OCI-LY3 (cell line): ENCODE measurements around the gene MFRP.

ENCODE experiments used
- H2AFZ ChIP-seq: fragments of 200-600, 300-600 bp; shearing (Covaris generic); 2 replicates; pipeline ENCODE4 v1.6.0; 2014; ENCODE audit warnings: antibody characterized with exemption, low read depth, low read length
- H3K27ac ChIP-seq: fragments of 200-600, 300-600 bp; sonication (generic); 2 replicates; pipeline ENCODE4 v1.5.1; 2014; ENCODE audit warnings: mild to moderate bottlenecking, low read length, moderate library complexity, mixed read lengths
- H3K27me3 ChIP-seq: fragments of 200-600, 300-600 bp; sonication (generic); 2 replicates; pipeline ENCODE4 v1.6.1; 2014; ENCODE audit warnings: low read depth, low read length, mixed read lengths
- H3K36me3 ChIP-seq: fragments of 200-600, 300-600 bp; sonication (generic); replicated peaks from 2 replicates; pipeline ENCODE3; 2014; ENCODE audit warnings: low read depth, low read length, mixed read lengths
- H3K4me1 ChIP-seq: fragments of 300-600, 200-600 bp; sonication (generic); 2 replicates; pipeline ENCODE4 v1.6.1; 2014; ENCODE audit warnings: low read length, mixed read lengths
- H3K4me2 ChIP-seq: fragments of 200-600, 300-600 bp; sonication (generic); 2 replicates; pipeline ENCODE4 v1.6.1; 2014; ENCODE audit warnings: low read length, mixed read lengths
- H3K4me3 ChIP-seq: fragments of 300-600, 200-600 bp; sonication (generic); 2 replicates; pipeline ENCODE4 v1.5.1; 2014; ENCODE audit warnings: antibody characterized with exemption, mild to moderate bottlenecking, low read length, moderate library complexity
- H3K79me2 ChIP-seq: fragments of 300-600, 200-600 bp; shearing (Covaris generic); 2 replicates; pipeline ENCODE4 v1.6.1; 2014; ENCODE audit warnings: mild to moderate bottlenecking, low read length, mixed read lengths
- H3K9ac ChIP-seq: fragments of 300-600, 200-600 bp; shearing (Covaris generic); 2 replicates; pipeline ENCODE4 v1.6.0; 2014; ENCODE audit warnings: mild to moderate bottlenecking, low read length, moderate library complexity
- H3K9me3 ChIP-seq: fragments of 200-600, 300-600 bp; shearing (Covaris generic); 2 replicates; pipeline ENCODE4 v1.6.1; 2014; ENCODE audit warnings: low read length, mixed read lengths; ENCODE audit not compliant: insufficient read depth
- H4K20me1 ChIP-seq: fragments of 200-600, 300-600 bp; sonication (generic); 2 replicates; pipeline ENCODE4 v1.6.1; 2016; ENCODE audit warnings: low read length, mixed read lengths; ENCODE audit not compliant: insufficient read depth
- CTCF ChIP-seq: fragments of 200-600, 300-600 bp; sonication (generic); IDR thresholded peaks from 2 replicates; pipeline ENCODE4 v1.5.1; 2014; ENCODE audit warnings: antibody characterized with exemption, low read length, low read depth
- EZH2phosphoT487 ChIP-seq: fragments of 200-600 bp; shearing (Covaris generic); IDR thresholded peaks from 2 replicates; pipeline ENCODE4 v1.6.1; 2018; ENCODE audit warnings: antibody characterized with exemption, mixed run types, low read depth

The MFRP gene

GRCh38 chr11:119350302-119350701 is 3.8 kb upstream of the MFRP start:
- TF ChIP-seq CTCF (no peak), EZH2phosphoT487 (no peak)
- Histone ChIP-seq H3K4me3 (no peak overlapping the region), H3K27ac (no peak overlapping the region), H3K9ac (no peak overlapping the region), H3K4me2 (no peak overlapping the region), H4K20me1 (no peaks in the 10 kb centered on the region), H3K79me2 (no peaks in the 10 kb centered on the region), H3K36me3 (no peaks in the 10 kb centered on the region), H3K9me3 (no peaks in the 10 kb centered on the region), H2AFZ (no peak overlapping the region), H3K4me1 (no peaks in the 10 kb centered on the region), H3K27me3 (peaks cover 28% of the 10 kb centered on the region)

- no peak overlapping the region for H3K27ac ChIP-seq
- no peaks in the 10 kb centered on the region for H3K79me2 ChIP-seq
- H3K4me2 ChIP-seq: no peak overlapping the region
- no peaks in the 10 kb centered on the region for H3K9me3 ChIP-seq
- no peaks in the 10 kb centered on the region for H3K4me1 ChIP-seq
- TF ChIP-seq CTCF (no peak), EZH2phosphoT487 (no peak)
- H3K4me3 ChIP-seq: no peak overlapping the region
- no peaks in the 10 kb centered on the region for H3K36me3 ChIP-seq
- H2AFZ ChIP-seq: no peak overlapping the region
- H3K27me3 ChIP-seq: peaks cover 11% of the 10 kb centered on the region
- H4K20me1 ChIP-seq: no peaks in the 10 kb centered on the region
- H3K9ac ChIP-seq: no peak overlapping the region
Observed at GRCh38 chr11:119347940-119348605, 1.6 kb upstream of the MFRP start.

- TF ChIP-seq CTCF (no peak), EZH2phosphoT487 (no peak)
- H3K79me2 ChIP-seq: no peaks in the 10 kb centered on the region
- peaks cover 14% of the 10 kb centered on the region for H3K27me3 ChIP-seq
- H3K4me2 ChIP-seq: no peak overlapping the region
- H3K4me1 ChIP-seq: no peaks in the 10 kb centered on the region
- H3K36me3 ChIP-seq: no peaks in the 10 kb centered on the region
- H4K20me1 ChIP-seq: no peaks in the 10 kb centered on the region
- no peak overlapping the region for H3K9ac ChIP-seq
- H3K27ac ChIP-seq: no peak overlapping the region
- no peak overlapping the region for H2AFZ ChIP-seq
- no peak overlapping the region for H3K4me3 ChIP-seq
- H3K9me3 ChIP-seq: no peaks in the 10 kb centered on the region
Observed at GRCh38 chr11:119347242-119347641, 737 bp upstream of the MFRP start.

GRCh38 chr11:119345685-119346084 is 820 bp downstream of the MFRP start:
- no peak overlapping the region for H3K9ac ChIP-seq
- TF ChIP-seq EZH2phosphoT487 (no peak), CTCF (no peak)
- no peaks in the 10 kb centered on the region for H4K20me1 ChIP-seq
- no peaks in the 10 kb centered on the region for H3K9me3 ChIP-seq
- H3K27ac ChIP-seq: no peak overlapping the region
- no peaks in the 10 kb centered on the region for H3K4me1 ChIP-seq
- no peak overlapping the region for H3K4me3 ChIP-seq
- no peaks in the 10 kb centered on the region for H3K36me3 ChIP-seq
- no peak overlapping the region for H3K4me2 ChIP-seq
- peaks cover 10% of the 10 kb centered on the region for H3K27me3 ChIP-seq
- no peak overlapping the region for H2AFZ ChIP-seq
- H3K79me2 ChIP-seq: no peaks in the 10 kb centered on the region
